Keratinocyte (primary cell): ENCODE measurements around the gene RAP1GAP. TPM values are rescaled to one million over a fixed set of nuclear protein-coding genes. Genes with fewer than 3 reads are reported as not detected.

Experiments used
- DNase-seq: peaks from one replicate; pipeline ENCODE4 v3.0.0-alpha.2; 2011; ENCODE audit warnings: low read depth, missing footprints, low spot score
- FAIRE-seq: peaks from 2 replicates; lab custom pipeline; 2011; peaks lifted over from hg19 to GRCh38; lab: Jason Lieb, UNC
- H2AFZ ChIP-seq: 2 replicates; pipeline ENCODE4 v1.6.0; 2012; ENCODE audit warnings: low read length, control low read depth, inconsistent platforms; ENCODE audit not compliant: control insufficient read depth
- H3K27ac ChIP-seq: 2 replicates; pipeline ENCODE4 v1.5.1; 2011; ENCODE audit warnings: low read length; ENCODE audit not compliant: control insufficient read depth, insufficient read depth
- H3K27me3 ChIP-seq: 3 replicates; pipeline ENCODE4 v1.6.0; 2011; ENCODE audit warnings: low read length; ENCODE audit not compliant: control insufficient read depth, insufficient read depth; ENCODE audit errors: extremely low read depth
- H3K36me3 ChIP-seq, 2 experiments: 2 replicates in 1 of 2; 3 replicates in 1 of 2; pipeline ENCODE4 v1.5.1; 2011; ENCODE audit warnings: low read length in 2 of 2, mild to moderate bottlenecking in 1 of 2; ENCODE audit not compliant: control insufficient read depth in 2 of 2, insufficient read depth in 2 of 2; ENCODE audit errors: extremely low read depth in 1 of 2
- H3K4me1 ChIP-seq: 3 replicates; pipeline ENCODE4 v1.5.1; 2011; ENCODE audit warnings: low read length; ENCODE audit not compliant: control insufficient read depth, insufficient read depth; ENCODE audit errors: extremely low read depth
- H3K4me2 ChIP-seq: 3 replicates; pipeline ENCODE4 v1.6.0; 2011; ENCODE audit warnings: low read depth, low read length; ENCODE audit not compliant: control insufficient read depth, insufficient read depth; ENCODE audit errors: extremely low read depth
- H3K4me3 ChIP-seq, 3 experiments: fragments of 200-600 bp in 1 of 3; sonication (generic) in 1 of 3; 2 replicates in 2 of 3; 3 replicates in 1 of 3; pipeline ENCODE4 v1.5.1; 2011 to 2016; ENCODE audit warnings: low read length in 3 of 3, mild to moderate bottlenecking in 3 of 3, control low read depth in 2 of 3, inconsistent platforms in 1 of 3, low read depth in 1 of 3, mixed read lengths in 1 of 3, mixed run types in 1 of 3, moderate library complexity in 1 of 3; ENCODE audit not compliant: control insufficient read depth in 2 of 3, insufficient read depth in 2 of 3; ENCODE audit errors: extremely low read depth in 1 of 3
- H3K79me2 ChIP-seq: 2 replicates; pipeline ENCODE4 v1.6.0; 2012; ENCODE audit warnings: low read length; ENCODE audit not compliant: control insufficient read depth, insufficient read depth
- H3K9ac ChIP-seq: 3 replicates; pipeline ENCODE4 v1.6.0; 2011; ENCODE audit warnings: low read length; ENCODE audit not compliant: control insufficient read depth, insufficient read depth; ENCODE audit errors: extremely low read depth
- H3K9me1 ChIP-seq: 3 replicates; pipeline ENCODE4 v1.6.0; 2011; ENCODE audit warnings: low read length; ENCODE audit not compliant: control insufficient read depth, insufficient read depth; ENCODE audit errors: extremely low read depth
- H3K9me3 ChIP-seq: 2 replicates; pipeline ENCODE4 v1.5.1; 2012; ENCODE audit warnings: low read depth, low read length; ENCODE audit not compliant: control insufficient read depth
- H4K20me1 ChIP-seq: 3 replicates; pipeline ENCODE4 v1.6.0; 2011; ENCODE audit warnings: low read length; ENCODE audit not compliant: control insufficient read depth, insufficient read depth; ENCODE audit errors: extremely low read depth
- CTCF ChIP-seq, 3 experiments: IDR thresholded peaks in 1 of 3; conservative IDR thresholded peaks in 1 of 3; optimal IDR thresholded peaks in 1 of 3; 2 replicates in 2 of 3; 3 replicates in 1 of 3; pipeline versions ENCODE3 to v1.5.1; 2011; ENCODE audit warnings: low read length in 3 of 3, mild to moderate bottlenecking in 3 of 3, moderate library complexity in 2 of 3, control low read depth in 1 of 3, inconsistent platforms in 1 of 3; ENCODE audit not compliant: insufficient read depth in 2 of 3; ENCODE audit errors: extremely low read depth in 1 of 3
- EZH2 ChIP-seq: IDR thresholded peaks from one replicate; pipeline ENCODE4 v1.6.1; 2012; ENCODE audit warnings: inconsistent platforms, mild to moderate bottlenecking, low read length, moderate library complexity
- dilution Hi-C: fragments of 300-500 bp; cut with MboI; formaldehyde crosslinking; loops from one replicate; pipeline ENCODE4 v1.7.0; 2020; ENCODE audit warnings: low sequenced_read_pairs; ENCODE audit not compliant: extremely low pct_ligation_motif_present
- polyA plus RNA-seq, 5 experiments: library from polyadenylated mRNA; depleted of rRNA in 3 of 5; stranded (reverse) in 3 of 5; stranded (forward) in 1 of 5; unstranded in 1 of 5; fragments of >200 nt; gene quantifications; 1 replicate in 1 of 5; 2 replicates in 3 of 5; 3 replicates in 1 of 5; pipeline versions ENCODE4 v1.2.1 to v1.2.3, GENCODE V29; 2011 to 2012; ENCODE audit warnings: missing spikeins in 2 of 5, low read depth in 1 of 5, low replicate concordance in 1 of 5

Gene RAP1GAP
- polyA plus RNA-seq, 1 donor (not counting 4 experiments of a cell fraction or from before 2014, with no cell fraction given): 1.1 TPM

DNA sequence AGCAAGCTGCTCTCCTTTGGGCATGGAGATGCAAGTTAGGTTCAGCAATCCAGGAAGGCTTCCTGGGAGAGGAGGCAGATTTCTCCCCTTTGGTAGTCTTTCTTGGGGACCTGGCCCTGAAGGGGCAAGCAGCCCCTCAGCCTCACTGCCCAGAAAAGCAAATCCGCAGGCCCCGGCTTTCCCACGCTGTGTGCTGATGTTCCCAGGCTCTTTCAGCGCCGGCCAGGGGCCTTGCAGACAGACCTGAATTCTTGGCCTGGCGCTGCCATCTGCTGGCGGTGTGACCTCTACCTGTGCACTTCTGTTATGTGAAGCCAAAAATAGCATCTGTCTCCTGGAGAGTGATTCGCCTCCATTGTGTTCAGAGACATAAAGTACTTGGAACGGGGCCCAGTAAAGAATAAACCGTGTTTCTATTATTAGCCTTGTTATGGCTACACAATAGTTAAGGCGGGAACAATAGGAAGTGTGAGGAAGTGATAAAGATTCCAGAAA, 95.1 kb downstream of the RAP1GAP start:
- no peak for DNase-seq
- Histone ChIP-seq H4K20me1 (peaks cover 3% of the 10 kb centered on the region), H2AFZ (no peak overlapping the region), H3K27me3 (peaks cover 12% of the 10 kb centered on the region), H3K4me3 (no peak overlapping the region), H3K36me3 (no peaks in the 10 kb centered on the region), H3K27ac (no peak overlapping the region), H3K4me2 (peak overlapping the region; percentile 9), H3K9me1 (no peaks in the 10 kb centered on the region), H3K79me2 (no peaks in the 10 kb centered on the region), H3K9ac (no peak overlapping the region), H3K9me3 (no peaks in the 10 kb centered on the region), H3K4me1 (peaks cover 5% of the 10 kb centered on the region)
- peak; percentile 46 for FAIRE-seq
- dilution Hi-C loops: no loop called here
- TF ChIP-seq CTCF (optimal IDR thresholded peaks at IDR 0.05 in 1 of 3, IDR thresholded peaks at IDR 0.05 in 1 of 3, conservative IDR thresholded peaks at IDR 0.05 in 1 of 3; ENCODE audit: extremely low read depth in 1 of 3, insufficient read depth in 2 of 3, low read length in 3 of 3): peak; percentile 59 to 79 (median 67)
- TF ChIP-seq EZH2: no peak

DNA sequence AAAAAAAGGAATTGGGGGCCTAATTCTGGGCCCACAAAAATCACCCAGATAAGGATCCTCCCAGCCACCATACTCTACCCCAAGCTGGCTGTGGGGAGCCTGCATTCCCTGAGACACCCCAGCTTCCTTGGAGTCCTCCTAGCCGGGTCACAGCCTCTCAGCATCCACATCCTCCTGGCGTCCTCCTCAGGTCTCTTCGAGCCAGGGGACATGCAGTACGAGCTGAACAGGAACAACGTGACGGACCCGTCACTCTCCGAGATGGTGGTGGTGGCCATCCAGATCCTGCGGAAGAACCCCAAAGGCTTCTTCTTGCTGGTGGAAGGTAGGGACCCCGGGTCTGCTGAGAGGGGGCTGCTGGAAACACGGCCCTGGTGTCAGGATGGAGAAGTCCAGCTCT, 95.7 kb downstream of the RAP1GAP start:
- no peak for FAIRE-seq

More for the DNA sequence above, 95.7 kb downstream of the RAP1GAP start:
- Histone ChIP-seq H3K9me1 (no peaks in the 10 kb centered on the region), H3K4me3 (no peak overlapping the region), H3K79me2 (no peaks in the 10 kb centered on the region), H3K9ac (no peak overlapping the region), H3K4me1 (peaks cover 5% of the 10 kb centered on the region), H4K20me1 (peaks cover 3% of the 10 kb centered on the region), H3K27me3 (peaks cover 12% of the 10 kb centered on the region), H2AFZ (no peak overlapping the region), H3K4me2 (no peak overlapping the region), H3K27ac (no peak overlapping the region), H3K9me3 (no peaks in the 10 kb centered on the region), H3K36me3 (no peaks in the 10 kb centered on the region)
- dilution Hi-C loops: no loop called here
- no peak for DNase-seq
- no peak for TF ChIP-seq EZH2
- no peak for TF ChIP-seq CTCF (optimal IDR thresholded peaks at IDR 0.05 in 1 of 3, IDR thresholded peaks at IDR 0.05 in 1 of 3, conservative IDR thresholded peaks at IDR 0.05 in 1 of 3; ENCODE audit: extremely low read depth in 1 of 3, insufficient read depth in 2 of 3, low read length in 3 of 3)
